K562 (cell line): ENCODE data around the gene MXRA7. TPM values are rescaled to one million over a fixed set of nuclear protein-coding genes. Genes with fewer than 3 reads are reported as not detected.
A peak's percentile ranks its signal among the peaks of the same experiment; 100 is the strongest.

Experiments used
- BCL6 ChIP-seq: fragments of 250-450 bp; sonication (Bioruptor Pico); IDR thresholded peaks from 2 replicates; pipeline ENCODE4 v1.4.0; 2020
- CHD2 ChIP-seq: IDR thresholded peaks from 2 replicates; pipeline ENCODE4 v1.6.1; 2011; ENCODE audit warnings: low read depth, low read length
- ELF4 ChIP-seq: fragments of 450-650 bp; formaldehyde crosslinking; IDR thresholded peaks from 2 replicates; pipeline ENCODE4 v1.4.0; 2022; ENCODE audit warnings: missing genetic modification characterization
- ESRRA ChIP-seq: fragments of 450-650 bp; IDR thresholded peaks from 2 replicates; pipeline ENCODE4 v1.6.1; 2014; ENCODE audit warnings: low read depth, mild to moderate bottlenecking, moderate library complexity, borderline replicate concordance
- FIP1L1 ChIP-seq: fragments of 200-400 bp; formaldehyde crosslinking; IDR thresholded peaks from 2 replicates; pipeline ENCODE4 v1.6.1; 2018; ENCODE audit warnings: mild to moderate bottlenecking, low read depth, low read length; ENCODE audit not compliant: poor library complexity, severe bottlenecking
- GTF2B ChIP-seq: IDR thresholded peaks from 2 replicates; pipeline ENCODE4 v1.6.1; 2011; ENCODE audit not compliant: insufficient read length; ENCODE audit errors: extremely low read depth
- NFE2 ChIP-seq: IDR thresholded peaks from 2 replicates; pipeline ENCODE4 v1.6.1; 2014; ENCODE audit warnings: antibody characterized with exemption, low read depth
- PBX2 ChIP-seq, 2 experiments: IDR thresholded peaks in 1 of 2; conservative IDR thresholded peaks in 1 of 2; 2 replicates each; pipeline ENCODE4 v1.6.1; 2016; ENCODE audit warnings: low read depth in 2 of 2, mild to moderate bottlenecking in 1 of 2, missing compliant biosample characterization in 1 of 2, missing genetic modification characterization in 1 of 2, moderate library complexity in 1 of 2
- PCBP1 ChIP-seq: fragments of 200-400 bp; formaldehyde crosslinking; IDR thresholded peaks from 2 replicates; pipeline ENCODE4 v1.6.1; 2018; ENCODE audit warnings: mild to moderate bottlenecking, low read depth, low read length; ENCODE audit not compliant: poor library complexity, severe bottlenecking
- PHF20 ChIP-seq: fragments of 450-650 bp; IDR thresholded peaks from 2 replicates; pipeline ENCODE4 v1.6.1; 2018; ENCODE audit not compliant: partially characterized antibody
- POLR2G ChIP-seq: fragments of 200-400 bp; formaldehyde crosslinking; IDR thresholded peaks from 2 replicates; pipeline ENCODE4 v1.6.1; 2017; ENCODE audit warnings: low read depth, mild to moderate bottlenecking, antibody characterized with exemption, low read length, moderate library complexity
- PTTG1 ChIP-seq: fragments of 450-650 bp; IDR thresholded peaks from 2 replicates; pipeline ENCODE4 v1.6.1; 2016; ENCODE audit warnings: low read depth, mild to moderate bottlenecking, missing genetic modification characterization, missing compliant biosample characterization
- SIX5 ChIP-seq, 2 experiments: IDR thresholded peaks; 2 replicates each; pipeline ENCODE4 v1.6.1; 2011; ENCODE audit warnings: low read length in 2 of 2, borderline replicate concordance in 1 of 2, low read depth in 1 of 2, mild to moderate bottlenecking in 1 of 2, moderate library complexity in 1 of 2; ENCODE audit not compliant: insufficient read depth in 1 of 2
- TEAD2 ChIP-seq: fragments of 450-650 bp; IDR thresholded peaks from 2 replicates; pipeline ENCODE4 v1.6.1; 2016; ENCODE audit warnings: missing genetic modification characterization, control low read depth, missing compliant biosample characterization
- ZBTB5 ChIP-seq: fragments of 450-650 bp; IDR thresholded peaks from 2 replicates; pipeline ENCODE4 v1.6.1; 2017; ENCODE audit warnings: antibody characterized with exemption
- ZNF23 ChIP-seq: fragments of 250-450 bp; sonication (Bioruptor Pico); IDR thresholded peaks from 2 replicates; pipeline ENCODE4 v1.4.0; 2020; ENCODE audit warnings: mild to moderate bottlenecking
- ZNF324 ChIP-seq: fragments of 250-450 bp; sonication (Bioruptor Pico); IDR thresholded peaks from 2 replicates; pipeline ENCODE4 v1.4.0; 2020; ENCODE audit warnings: mild to moderate bottlenecking
- ZNF445 ChIP-seq: fragments of 250-450 bp; sonication (Bioruptor Pico); IDR thresholded peaks from 2 replicates; pipeline ENCODE4 v1.4.0; 2020; ENCODE audit warnings: low read depth, mild to moderate bottlenecking, moderate library complexity
- ZNF583 ChIP-seq: fragments of 250-450 bp; sonication (Bioruptor Pico); IDR thresholded peaks from 2 replicates; pipeline ENCODE4 v1.4.0; 2020
- ZNF695 ChIP-seq: fragments of 450-650 bp; formaldehyde crosslinking; IDR thresholded peaks from 2 replicates; pipeline ENCODE4 v1.4.0; 2020; ENCODE audit warnings: mild to moderate bottlenecking, moderate library complexity
- ZNF699 ChIP-seq: fragments of 250-450 bp; sonication (Bioruptor Pico); IDR thresholded peaks from 2 replicates; pipeline ENCODE4 v1.8.0; 2021; ENCODE audit warnings: mild to moderate bottlenecking, moderate library complexity; ENCODE audit not compliant: insufficient replicate concordance
- polyA plus RNA-seq, 8 experiments: library from polyadenylated mRNA; depleted of rRNA in 4 of 8; stranded (reverse) in 5 of 8; unstranded in 3 of 8; fragments of >200 nt; fragmentation: Nextera tagmentation in 2 of 8; fragmentation: Illumina TruSeq in 1 of 8; extraction: Ambion mirVana in 2 of 8; extraction: Trizol in 1 of 8; gene quantifications; 2 replicates each; pipeline versions ENCODE4 v1.2.1 to v1.2.3, GENCODE V29; 2011 to 2014; ENCODE audit warnings: inconsistent platforms in 1 of 8, missing spikeins in 1 of 8
- total RNA-seq, 7 experiments: library from RNA; depleted of rRNA in 6 of 7; stranded (reverse); fragments of >200 nt in 6 of 7; fragmentation: Illumina TruSeq in 2 of 7; extraction: Trizol in 2 of 7; gene quantifications; 2 replicates each; pipeline versions ENCODE4 v1.2.1 to v1.2.3, GENCODE V29; 2011 to 2021; ENCODE audit warnings: low replicate concordance in 1 of 7

MXRA7 gene
- total and polyA plus RNA-seq, 9 of the 15 experiments (the other 6 are each of a cell fraction or from before 2014, with no cell fraction given) = 2.6 to 38.4 (median 14.3) TPM

GRCh38 chr17:76737676-76738467 is 27.1 kb upstream of the MXRA7 start, which contains the start of gene MFSD11 (continued):
- TF ChIP-seq PHF20 (no peak), ZNF324 (CRISPR knock-in tag) (no peak), NFE2 (0 out of 2 replicates have a peak, but pooled peaks have one; percentile 9), ZNF23 (CRISPR knock-in tag) (no peak), ELF4 (CRISPR knock-in tag) (0 out of 2 replicates have a peak, but pooled peaks have one; percentile 9), FIP1L1 (no peak), ZNF699 (CRISPR knock-in tag) (no peak), BCL6 (CRISPR knock-in tag) (no peak), ESRRA (peak; percentile 80; the same call in 1 of the 2 replicates), ZNF583 (CRISPR knock-in tag) (no peak), TEAD2 (tag) (no peak), CHD2 (no peak), ZNF445 (CRISPR knock-in tag) (0 out of 2 replicates have a peak, but pooled peaks have one; percentile 39), SIX5 (IDR thresholded peaks at IDR 0.05; ENCODE audit: borderline replicate concordance in 1 of 2, insufficient read depth in 1 of 2, low read depth in 1 of 2, low read length in 2 of 2) (peak; percentile 74 to 78), ZNF695 (CRISPR knock-in tag) (0 out of 2 replicates have a peak, but pooled peaks have one; percentile 13), PTTG1 (tag) (no peak), GTF2B (no peak), POLR2G (no peak; the same call in 1 of the 2 replicates), PCBP1 (no peak), PBX2 (CRISPR knock-in tag; IDR thresholded peaks at IDR 0.05; ENCODE audit: low read depth) (no peak), PBX2 (tag; conservative IDR thresholded peaks at IDR 0.05; ENCODE audit: low read depth) (no peak), ZBTB5 (no peak)
